GM18861 (cell line): Measurements from ENCODE around the gene NLRP6.
A peak's percentile ranks its signal among the peaks of the same experiment; 100 is the strongest.

ENCODE experiments used
- ATAC-seq: cut with Tn5 transposase; IDR thresholded peaks from one replicate; pipeline ENCODE4 v1.9.1; 2021; ENCODE audit not compliant: unreplicated experiment

NLRP6 gene

DNA sequence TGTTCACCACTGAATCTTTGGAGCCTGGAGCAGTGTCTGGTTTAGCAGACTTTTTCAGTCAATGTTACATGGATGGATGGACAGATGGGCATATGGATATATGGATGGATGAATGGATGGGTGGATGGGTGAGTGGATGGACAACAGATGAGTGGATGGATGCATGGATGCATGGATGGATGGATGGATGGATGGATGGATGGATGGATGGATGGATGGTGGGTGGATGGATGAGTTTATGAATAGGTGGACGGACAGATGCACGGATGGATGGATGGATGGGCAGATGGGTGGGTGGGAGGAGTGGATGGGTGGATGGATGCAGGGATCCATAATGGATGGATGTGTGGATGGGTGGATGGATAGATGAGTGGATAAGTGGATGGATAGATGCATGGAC is 22.4 kb upstream of the NLRP6 start:
- ATAC-seq: no peak

DNA sequence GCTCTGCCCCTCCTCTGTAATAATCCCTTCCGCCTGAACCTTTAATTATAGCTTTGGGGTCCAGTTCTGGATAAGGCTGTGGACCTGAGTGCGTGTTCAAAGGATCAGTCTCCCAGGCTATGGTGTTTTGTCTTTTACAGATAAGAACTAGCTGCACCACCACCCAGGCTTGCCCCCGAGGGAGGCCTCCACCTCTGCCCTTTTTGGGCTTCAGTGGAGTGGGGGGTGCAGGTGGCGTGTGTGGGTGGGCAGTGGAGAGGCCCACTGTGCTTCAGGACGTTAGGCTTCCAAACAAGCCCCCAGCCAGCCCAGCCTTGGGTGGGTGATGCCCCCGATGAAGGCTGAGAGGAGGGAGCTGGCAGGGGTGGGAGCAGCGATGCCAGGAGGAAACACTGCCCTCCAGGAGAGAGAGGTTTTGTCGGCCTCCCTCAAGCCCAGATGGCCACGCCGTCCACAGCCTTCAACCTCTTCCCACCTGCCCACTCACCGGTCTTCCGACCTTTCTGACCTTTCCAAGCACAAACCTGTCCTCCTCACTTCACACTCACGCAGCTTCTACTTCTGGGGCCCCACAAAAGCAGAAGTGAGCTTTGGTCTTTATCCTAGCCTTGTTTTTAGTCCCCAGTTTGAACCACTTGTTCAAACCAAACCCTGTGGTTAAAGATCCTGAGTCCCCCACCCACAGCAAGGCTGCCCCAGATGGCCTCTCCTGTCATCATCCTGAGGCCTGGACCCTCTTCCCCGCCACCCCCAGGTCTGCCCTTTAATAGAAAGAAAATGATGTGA is 21.1 kb upstream of the NLRP6 start:
- no peak for ATAC-seq

DNA sequence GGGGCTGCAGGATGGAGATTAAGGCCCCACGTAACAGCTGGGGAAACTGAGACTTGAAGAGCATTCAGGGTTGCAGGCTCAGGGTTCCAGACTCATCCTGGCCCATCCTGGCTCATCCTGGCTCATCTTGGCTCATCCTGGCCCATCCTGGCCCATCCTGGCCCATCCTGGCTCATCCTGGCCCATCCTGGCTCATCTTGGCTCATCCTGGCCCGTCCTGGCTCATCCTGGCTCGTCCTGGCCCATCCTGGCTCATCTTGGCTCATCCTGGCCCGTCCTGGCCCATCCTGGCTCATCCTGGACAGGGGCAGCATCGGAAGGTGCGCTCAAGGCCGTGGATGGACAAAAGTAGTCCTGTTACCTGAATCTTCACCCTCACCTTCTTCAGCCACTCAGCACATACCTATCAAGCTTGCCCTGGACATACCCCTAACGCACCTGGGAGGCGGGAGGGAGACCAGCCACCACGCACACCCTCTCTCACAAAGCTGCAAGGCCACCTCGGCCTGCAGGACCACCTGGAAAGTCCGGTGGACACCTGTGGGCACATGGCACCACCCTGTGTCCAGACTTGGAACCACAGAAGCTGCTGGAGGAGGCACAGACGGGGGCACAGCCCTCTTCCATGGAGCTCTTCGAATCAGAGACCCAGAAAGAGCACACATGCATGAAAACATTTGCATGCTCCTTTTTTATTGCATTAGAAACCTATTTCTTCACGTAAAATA is 20.3 kb upstream of the NLRP6 start:
- ATAC-seq: no peak

DNA sequence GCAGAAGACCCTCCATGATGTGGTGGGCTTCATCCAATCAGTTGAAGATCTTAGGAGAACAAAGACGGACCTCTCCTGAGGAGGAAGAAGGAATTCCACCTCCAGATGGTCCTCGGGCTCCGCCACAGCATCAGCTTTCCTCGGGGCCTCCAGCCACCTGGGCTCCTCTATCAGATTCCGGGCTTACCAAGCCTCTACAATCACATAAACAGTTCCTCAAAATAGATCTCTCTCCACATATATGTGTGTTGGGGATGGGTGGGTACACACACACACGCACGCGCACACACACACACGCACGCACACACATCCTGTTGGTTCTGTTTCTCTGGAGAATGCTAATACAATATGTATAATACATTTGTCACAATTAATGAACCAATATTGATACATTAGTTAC is 18.8 kb upstream of the NLRP6 start:
- ATAC-seq: no peak

DNA sequence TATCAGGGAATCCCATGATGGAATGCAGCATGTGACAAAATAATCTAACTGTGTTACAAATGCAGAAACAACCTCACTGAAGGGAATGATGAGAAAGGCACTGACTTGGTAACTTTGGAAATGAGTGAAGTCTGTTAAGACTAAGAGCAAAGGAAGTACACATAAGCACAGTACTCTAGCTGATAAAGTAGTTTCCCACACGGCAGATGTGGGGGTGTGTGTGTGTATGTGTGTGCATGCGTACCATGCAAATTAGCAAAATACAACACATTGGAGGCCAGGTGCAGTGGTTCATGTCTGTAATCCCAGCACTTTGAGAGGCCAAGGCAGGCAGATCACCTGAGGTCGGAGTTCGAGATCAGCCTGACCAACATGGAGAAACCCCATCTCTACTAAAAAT is 16.6 kb upstream of the NLRP6 start:
- no peak for ATAC-seq

GRCh38 chr11:266676-267439 is 11.3 kb upstream of the NLRP6 start:
- ATAC-seq: no peak

DNA sequence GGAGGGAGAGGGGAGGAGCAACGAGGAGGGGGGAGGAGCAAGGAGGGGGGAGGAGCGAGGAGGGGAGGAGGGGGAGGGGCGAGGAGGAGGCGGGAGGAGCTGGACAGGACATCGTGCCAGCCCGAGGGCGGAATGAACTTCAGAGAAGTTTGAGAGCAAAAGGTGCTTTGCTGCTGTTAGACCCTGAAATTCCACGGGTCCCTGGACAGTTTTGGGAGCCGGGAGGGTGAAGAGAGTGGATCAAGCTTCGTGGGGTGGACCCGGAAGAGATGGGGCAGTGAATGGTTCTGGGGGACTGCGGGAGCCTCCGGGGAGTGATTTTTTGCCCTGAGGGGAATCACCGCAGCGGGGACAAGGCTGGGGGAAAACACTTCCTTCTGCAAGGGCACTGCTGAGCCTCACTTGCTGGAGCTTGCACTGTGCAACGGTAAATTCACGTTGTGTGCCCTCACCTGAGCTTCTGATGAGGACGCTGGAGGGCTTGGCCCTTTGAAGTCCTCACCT is 10.7 kb upstream of the NLRP6 start:
- ATAC-seq: no peak

DNA sequence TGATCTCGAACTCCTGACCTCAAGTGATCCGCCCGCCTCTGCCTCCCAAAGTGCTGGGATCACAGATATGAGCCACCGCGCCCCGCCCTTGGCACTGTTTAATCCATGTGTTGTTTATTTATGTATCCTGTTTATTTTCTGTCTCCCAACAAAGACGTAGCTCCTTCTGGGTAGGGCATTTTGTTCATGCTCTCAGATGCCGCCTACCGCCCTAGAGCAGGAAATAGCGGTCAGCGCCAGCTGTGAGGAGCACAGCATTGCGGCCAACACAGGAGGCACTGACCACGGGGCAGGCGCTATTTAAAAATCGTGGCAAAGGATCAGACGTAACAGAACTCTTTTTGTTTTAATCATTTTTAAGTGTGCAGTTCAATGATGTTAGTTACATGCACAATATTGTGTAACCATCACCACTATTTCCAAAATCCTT is 9.5 kb upstream of the NLRP6 start:
- peak; percentile 31 for ATAC-seq

GRCh38 chr11:269146-269890 is 8.9 kb upstream of the NLRP6 start:
- peak; percentile 67 for ATAC-seq

- ATAC-seq: no peak
Observed at GRCh38 chr11:270451-271318, 7.5 kb upstream of the NLRP6 start.

DNA sequence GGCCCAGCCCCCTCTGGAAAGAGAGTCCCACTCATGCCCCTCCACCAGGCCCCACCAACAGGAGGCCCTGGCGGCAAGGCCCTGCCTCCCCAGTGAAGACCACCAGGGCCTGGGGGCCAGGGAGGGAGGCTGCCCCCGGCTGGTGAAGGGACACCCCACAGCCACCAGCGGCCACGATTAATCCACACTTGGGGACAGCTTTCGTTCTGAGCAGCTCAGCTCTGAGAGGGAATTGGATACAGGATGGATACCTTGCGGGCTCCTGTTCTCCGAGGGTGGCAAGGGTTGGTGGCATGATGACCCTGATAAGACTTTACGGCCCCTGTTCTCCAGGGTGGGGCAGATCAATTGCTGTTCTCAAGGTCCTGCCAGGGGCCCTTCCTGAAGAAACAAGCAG is 6.9 kb upstream of the NLRP6 start:
- ATAC-seq: no peak

GRCh38 chr11:272195-272930 is 5.8 kb upstream of the NLRP6 start:
- no peak for ATAC-seq

DNA sequence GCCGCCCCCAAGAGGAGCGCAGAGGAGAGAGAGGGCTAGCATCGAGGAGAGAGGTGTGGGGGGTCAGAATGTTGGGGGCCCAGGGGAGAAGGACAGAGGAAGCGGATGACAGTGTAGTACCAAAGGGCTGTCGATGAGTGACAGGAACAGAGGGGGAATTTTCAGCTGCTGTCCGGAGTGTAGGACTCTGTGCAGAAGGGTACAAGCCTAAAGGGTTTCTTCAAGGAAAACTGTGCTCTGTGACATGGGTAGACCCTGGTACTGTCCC is 5.3 kb upstream of the NLRP6 start:
- no peak for ATAC-seq

DNA sequence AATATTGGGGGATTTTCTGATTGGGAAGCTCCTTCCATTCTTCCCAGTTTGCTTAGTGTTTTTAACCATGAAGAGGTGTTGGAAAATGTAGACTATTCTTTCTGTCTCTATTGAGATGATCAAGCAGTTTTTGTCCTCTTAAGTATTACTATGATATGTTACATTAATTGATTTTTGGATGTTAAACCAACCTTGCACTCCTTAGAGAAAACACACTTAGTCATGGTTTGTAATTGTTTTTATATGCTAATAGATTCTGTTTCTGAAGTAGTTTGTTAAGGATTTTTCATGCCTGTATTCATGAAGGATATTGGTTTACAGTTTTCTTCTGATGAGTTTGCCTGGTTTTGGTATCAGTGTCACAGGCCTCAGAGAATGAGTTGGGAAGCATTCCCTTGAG is 2.0 kb upstream of the NLRP6 start:
- no peak for ATAC-seq

GRCh38 chr11:279040-279965 is 1.1 kb downstream of the NLRP6 start:
- ATAC-seq: no peak

DNA sequence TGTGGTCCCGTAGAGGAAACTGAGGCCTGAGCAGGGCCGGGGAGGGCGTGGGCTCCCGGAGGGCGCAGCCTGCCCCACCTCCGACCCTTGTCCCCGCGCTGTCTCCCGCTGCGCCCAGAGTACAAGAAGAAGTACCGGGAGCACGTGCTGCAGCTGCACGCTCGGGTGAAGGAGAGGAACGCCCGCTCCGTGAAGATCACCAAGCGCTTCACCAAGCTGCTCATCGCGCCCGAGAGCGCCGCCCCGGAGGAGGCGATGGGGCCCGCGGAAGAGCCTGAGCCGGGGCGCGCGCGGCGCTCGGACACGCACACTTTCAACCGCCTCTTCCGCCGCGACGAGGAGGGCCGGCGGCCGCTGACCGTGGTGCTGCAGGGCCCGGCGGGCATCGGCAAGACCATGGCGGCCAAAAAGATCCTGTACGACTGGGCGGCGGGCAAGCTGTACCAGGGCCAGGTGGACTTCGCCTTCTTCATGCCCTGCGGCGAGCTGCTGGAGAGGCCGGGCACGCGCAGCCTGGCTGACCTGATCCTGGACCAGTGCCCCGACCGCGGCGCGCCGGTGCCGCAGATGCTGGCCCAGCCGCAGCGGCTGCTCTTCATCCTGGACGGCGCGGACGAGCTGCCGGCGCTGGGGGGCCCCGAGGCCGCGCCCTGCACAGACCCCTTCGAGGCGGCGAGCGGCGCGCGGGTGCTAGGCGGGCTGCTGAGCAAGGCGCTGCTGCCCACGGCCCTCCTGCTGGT is 1.9 kb downstream of the NLRP6 start:
- no peak for ATAC-seq

GRCh38 chr11:280706-281485 is 2.7 kb downstream of the NLRP6 start:
- ATAC-seq: no peak
